ENCODE measurements around the gene IL11RA. TPM values are rescaled to one million over a fixed set of nuclear protein-coding genes. Genes with fewer than 3 reads are reported as not detected.

The IL11RA gene
- total and polyA plus RNA-seq, 2 donors (not counting 3 experiments of a cell fraction or from before 2014, with no cell fraction given) = 15.3 to 18.6 TPM

DNA sequence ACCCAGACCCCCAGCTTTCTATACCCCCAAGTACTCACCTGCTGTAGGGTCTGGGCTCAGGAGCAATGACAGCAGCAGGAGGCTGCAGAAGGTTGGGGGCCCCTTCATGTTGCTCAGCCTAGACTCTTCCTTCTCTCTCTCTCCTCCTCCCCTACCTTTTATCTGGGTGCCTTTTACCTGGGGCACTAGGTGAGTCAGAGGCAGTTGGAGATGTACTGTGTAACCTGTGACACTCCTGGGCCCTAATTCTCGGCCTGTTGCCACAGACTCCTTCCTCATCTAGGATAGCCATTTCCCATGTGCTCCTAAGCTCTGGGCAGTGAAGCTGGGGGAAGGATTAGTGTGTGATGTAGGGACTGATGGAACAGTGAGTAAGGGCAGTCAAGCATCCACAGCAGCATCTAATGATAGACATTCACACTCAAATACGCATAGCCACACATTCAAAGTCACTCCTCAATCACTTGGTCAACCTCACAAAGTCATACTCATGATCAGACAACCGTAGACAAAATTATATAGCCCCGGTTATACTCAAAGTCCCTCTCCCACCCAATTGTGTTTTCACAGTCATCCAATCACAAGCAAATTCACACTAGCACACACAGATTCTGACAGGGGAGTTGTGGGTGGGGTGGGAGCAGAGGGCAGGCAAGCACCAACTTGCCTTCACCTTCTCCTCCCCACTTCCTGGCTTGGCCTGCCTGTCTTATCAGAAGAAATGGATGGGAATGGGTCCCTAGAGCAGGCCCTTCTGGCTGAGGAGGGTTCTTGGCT, 10.7 kb downstream of the IL11RA start, which contains the start of gene CCL27:
Gene CCL27 (minus strand): TSS at position 132 of the 777 bp plus-strand sequence. CDS start 24 bp downstream, at position 108.
- Histone ChIP-seq H3K79me2 (ENCODE audit: control insufficient read depth, insufficient read depth, low read length) (no peaks in the 10 kb centered on the region), H3K9ac (replicated peaks; ENCODE audit: extremely low read depth, insufficient read depth, low read length) (no peak within 1 kb of the TSS), H3K27me3 (ENCODE audit: control insufficient read depth in 2 of 2, insufficient read depth in 2 of 2, low read length in 2 of 2) (no peaks in the 10 kb centered on the region), H3K4me1 (ENCODE audit: control insufficient read depth, extremely low read depth, insufficient read depth, low read length) (peaks cover 5% of the 10 kb centered on the region), H3K9me1 (replicated peaks; ENCODE audit: control insufficient read depth, extremely low read depth, insufficient read depth, low read length) (no peaks in the 10 kb centered on the region), H3K9me3 (replicated peaks; ENCODE audit: control insufficient read depth, insufficient read depth, low read length) (no peaks in the 10 kb centered on the region), H4K20me1 (replicated peaks; ENCODE audit: control insufficient read depth, extremely low read depth, insufficient read depth, low read length) (no peaks in the 10 kb centered on the region), H3K36me3 (ENCODE audit: control insufficient read depth in 2 of 2, extremely low read depth in 1 of 2, insufficient read depth in 2 of 2, low read length in 2 of 2) (no peaks in the 10 kb centered on the region), H3K4me2 (ENCODE audit: insufficient read depth, low read length) (no peak within 1 kb of the TSS), H3K4me3 (replicated peaks in 1 of 3; ENCODE audit: insufficient read depth in 1 of 3, low read depth in 1 of 3, low read length in 3 of 3) (no peak within 1 kb of the TSS), H3K27ac (ENCODE audit: insufficient read depth, low read depth, low read length) (no peak within 1 kb of the TSS), H2AFZ (ENCODE audit: low read depth, low read length) (no peak within 1 kb of the TSS)
- DNase-seq (ENCODE audit: low read depth, low spot score) (no peak), FAIRE-seq (no peak)
- TF ChIP-seq GATA2 (IDR thresholded peaks at IDR 0.05; ENCODE audit: insufficient read depth, insufficient read length, low read depth, low read length) = no peak
- no peak for TF ChIP-seq POLR2AphosphoS5 (IDR thresholded peaks at IDR 0.05; ENCODE audit: insufficient read depth, low read depth, low read length)
- no peak for TF ChIP-seq MYC (IDR thresholded peaks at IDR 0.05; ENCODE audit: low read depth, low read length)
- no peak for TF ChIP-seq JUN (IDR thresholded peaks at IDR 0.05; ENCODE audit: borderline replicate concordance, insufficient read depth, insufficient read length, low read depth)
- TF ChIP-seq, protein P1, sequence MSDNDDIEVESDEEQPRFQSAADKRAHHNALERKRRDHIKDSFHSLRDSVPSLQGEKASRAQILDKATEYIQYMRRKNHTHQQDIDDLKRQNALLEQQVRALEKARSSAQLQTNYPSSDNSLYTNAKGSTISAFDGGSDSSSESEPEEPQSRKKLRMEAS (IDR thresholded peaks at IDR 0.05; ENCODE audit: insufficient read depth, insufficient read length) = no peak
- no peak for TF ChIP-seq FOS (IDR thresholded peaks at IDR 0.05; ENCODE audit: borderline replicate concordance, insufficient read depth, low read length)
- TF ChIP-seq EZH2 (IDR thresholded peaks at IDR 0.05; ENCODE audit: borderline replicate concordance, low read depth, low read length, severe bottlenecking) = no peak
- intact Hi-C loops (cut with micrococcal nuclease) = no loop called here
- ChIA-PET CTCF (interaction anchor here (0.6 to 1.5 kb wide), 4 partner anchors 12 to 40 kb away, joined by 3 to 9 read pairs (median 4); partner anchors contain the start of gene GALT), POLR2A (no interaction called here)
- BruUV-seq (replicated peaks) = no TSS peak
- dilution Hi-C loops (cut with MboI; ENCODE audit: extremely low pct_ligation_motif_present, low sequenced_read_pairs) = no loop called here
